Measurements from ENCODE around the gene VWF. TPM values are rescaled to one million over a fixed set of nuclear protein-coding genes. Genes with fewer than 3 reads are reported as not detected.

The VWF gene
- total and polyA plus RNA-seq, 2 experiments from 2014 or later: 0.42 to 0.56 TPM

- Mint-ChIP-seq H3K4me3 (no peak overlapping the region), H3K9me3 (no peaks in the 10 kb centered on the region)
- ATAC-seq: no peak
Measured at GRCh38 chr12:5989621-5990020, 134.8 kb downstream of the VWF start.

More at GRCh38 chr12:5989621-5990020, 134.8 kb downstream of the VWF start:
- Histone ChIP-seq H3K79me2 (replicated peaks; ENCODE audit: insufficient read depth) (no peaks in the 10 kb centered on the region), H3K4me2 (no peak overlapping the region), H3K27me3 (ENCODE audit: insufficient read depth) (no peaks in the 10 kb centered on the region), H2AFZ (peak overlapping the region; percentile 8; the same call in 1 of the 2 replicates), H4K20me1 (replicated peaks; ENCODE audit: insufficient read depth) (0 out of 2 replicates have a peak, but pooled peaks cover 3% of the 10 kb centered on the region), H3F3A (replicated peaks; ENCODE audit: low read depth) (no peaks in the 10 kb centered on the region), H3K4me1 (ENCODE audit: insufficient read depth) (peaks cover 15% of the 10 kb centered on the region), H3K36me3 (ENCODE audit: insufficient read depth) (no peaks in the 10 kb centered on the region), H3K27ac (ENCODE audit: low read depth) (no peak overlapping the region), H3K4me3 (no peak overlapping the region), H3K9me2 (ENCODE audit: insufficient read depth) (no peaks in the 10 kb centered on the region)
- Mint-ChIP-seq H3K27ac (no peak overlapping the region), H3K4me1 (peaks cover 28% of the 10 kb centered on the region), H3K27me3 (ENCODE audit: insufficient read depth, low read depth, poor library complexity) (peaks cover 4% of the 10 kb centered on the region), H3K36me3 (ENCODE audit: low read depth) (no peaks in the 10 kb centered on the region)
- TF ChIP-seq REST (IDR thresholded peaks at IDR 0.05; ENCODE audit: unreplicated experiment) (no peak), ETS1 (IDR thresholded peaks at IDR 0.05) (no peak), STAT1 (IDR thresholded peaks at IDR 0.05; ENCODE audit: unreplicated experiment) (no peak), EZH2phosphoT487 (IDR thresholded peaks at IDR 0.05; ENCODE audit: unreplicated experiment) (no peak), ZNF462 (CRISPR knock-in tag; IDR thresholded peaks at IDR 0.05) (no peak), ZNF114 (CRISPR knock-in tag; IDR thresholded peaks at IDR 0.05) (no peak), EZH2 (IDR thresholded peaks at IDR 0.05; ENCODE audit: low read depth, unreplicated experiment) (no peak), CREB1 (CRISPR knock-in tag; IDR thresholded peaks at IDR 0.05; ENCODE audit: low read depth) (no peak), JUNB (IDR thresholded peaks at IDR 0.05; ENCODE audit: unreplicated experiment) (no peak), CTCF (conservative IDR thresholded peaks at IDR 0.05; ENCODE audit: low read depth in 2 of 2) (no peak)
- no peak for DNase-seq (ENCODE audit: low spot score)
